H9 (cell line): ENCODE results near the gene LRIT3. TPM values are rescaled to one million over a fixed set of nuclear protein-coding genes. Genes with fewer than 3 reads are reported as not detected.
A peak's percentile ranks its signal among the peaks of the same experiment; 100 is the strongest.

Source experiments
- DNase-seq: peaks from one replicate; pipeline ENCODE4 v3.0.0-alpha.2; 2017
- H2AFZ ChIP-seq: one replicate; pipeline ENCODE4 v1.6.1; 2013; ENCODE audit warnings: mild to moderate bottlenecking, low read length, control low read depth, moderate library complexity
- H2AK5ac ChIP-seq: 2 replicates; pipeline ENCODE4 v1.6.1; 2013; ENCODE audit warnings: low read length, control low read depth, mixed read lengths; ENCODE audit not compliant: insufficient read length
- H2BK120ac ChIP-seq: one replicate; pipeline ENCODE4 v1.6.1; 2013; ENCODE audit warnings: low read depth, mild to moderate bottlenecking, low read length, control low read depth, inconsistent platforms; ENCODE audit not compliant: poor library complexity, severe bottlenecking
- H2BK12ac ChIP-seq: 2 replicates; pipeline ENCODE4 v1.6.1; 2013; ENCODE audit warnings: low read length, control low read depth, mixed read lengths, low read depth; ENCODE audit not compliant: insufficient read length
- H2BK15ac ChIP-seq: 2 replicates; pipeline ENCODE4 v1.6.1; 2013; ENCODE audit warnings: low read depth, low read length, control low read depth
- H2BK20ac ChIP-seq: one replicate; pipeline ENCODE4 v1.6.1; 2013; ENCODE audit warnings: low read depth, mild to moderate bottlenecking, low read length, control low read depth, inconsistent platforms; ENCODE audit not compliant: poor library complexity, severe bottlenecking
- H2BK5ac ChIP-seq: 2 replicates; pipeline ENCODE4 v1.6.1; 2013; ENCODE audit warnings: low read length, control low read depth, mixed read lengths; ENCODE audit not compliant: insufficient read length
- H3K14ac ChIP-seq: 2 replicates; pipeline ENCODE4 v1.6.1; 2013; ENCODE audit warnings: low read length, control low read depth; ENCODE audit not compliant: insufficient read depth
- H3K18ac ChIP-seq: 2 replicates; pipeline ENCODE4 v1.6.1; 2013; ENCODE audit warnings: low read depth, mild to moderate bottlenecking, mixed read lengths, low read length, control low read depth; ENCODE audit not compliant: insufficient read length
- H3K23ac ChIP-seq: 2 replicates; pipeline ENCODE4 v1.6.1; 2013; ENCODE audit warnings: low read length, control low read depth, mixed read lengths, low read depth; ENCODE audit not compliant: insufficient read length
- H3K23me2 ChIP-seq: 2 replicates; pipeline ENCODE4 v1.6.1; 2013; ENCODE audit warnings: low read depth, mild to moderate bottlenecking, mixed read lengths, low read length, control low read depth; ENCODE audit not compliant: insufficient read length, poor library complexity, severe bottlenecking
- H3K27ac ChIP-seq: 2 replicates; pipeline ENCODE4 v1.5.1; 2013; ENCODE audit warnings: low read length, control low read depth, mixed read lengths, low read depth; ENCODE audit not compliant: insufficient read length
- H3K27me3 ChIP-seq: 2 replicates; pipeline ENCODE4 v1.6.1; 2013; ENCODE audit warnings: low read length, control low read depth, inconsistent platforms; ENCODE audit not compliant: insufficient read depth
- H3K4ac ChIP-seq: 2 replicates; pipeline ENCODE4 v1.6.1; 2013; ENCODE audit warnings: low read depth, mild to moderate bottlenecking, control low read depth, inconsistent platforms, low read length, moderate library complexity
- H3K4me1 ChIP-seq: 2 replicates; pipeline ENCODE4 v1.6.1; 2013; ENCODE audit warnings: low read length, control low read depth, inconsistent platforms; ENCODE audit not compliant: insufficient read depth
- H3K4me2 ChIP-seq: 2 replicates; pipeline ENCODE4 v1.6.1; 2013; ENCODE audit warnings: low read length, control low read depth, mixed read lengths; ENCODE audit not compliant: insufficient read length, insufficient read depth
- H3K56ac ChIP-seq: 2 replicates; pipeline ENCODE4 v1.6.1; 2013; ENCODE audit warnings: low read depth, mild to moderate bottlenecking, mixed read lengths, low read length, control low read depth; ENCODE audit not compliant: insufficient read length
- H3K79me1 ChIP-seq: 2 replicates; pipeline ENCODE4 v1.6.1; 2013; ENCODE audit warnings: low read depth, mild to moderate bottlenecking, moderate library complexity, low read length, control low read depth, inconsistent platforms; ENCODE audit not compliant: insufficient read depth, poor library complexity, severe bottlenecking
- H3K79me2 ChIP-seq: 2 replicates; pipeline ENCODE4 v1.6.1; 2013; ENCODE audit warnings: low read length, control low read depth, inconsistent platforms; ENCODE audit not compliant: insufficient read depth
- H3K9ac ChIP-seq: 2 replicates; pipeline ENCODE4 v1.6.1; 2013; ENCODE audit warnings: low read length, control low read depth, mixed read lengths; ENCODE audit not compliant: insufficient read length; ENCODE audit errors: extremely low read depth
- H3K9me3 ChIP-seq: one replicate; pipeline ENCODE4 v1.6.1; 2013; ENCODE audit warnings: low read depth, low read length, inconsistent platforms; ENCODE audit not compliant: control insufficient read depth
- H3T11ph ChIP-seq: one replicate; pipeline ENCODE4 v1.6.1; 2013; ENCODE audit warnings: mild to moderate bottlenecking, low read length, control low read depth, inconsistent platforms
- H4K20me1 ChIP-seq: one replicate; pipeline ENCODE4 v1.6.1; 2013; ENCODE audit not compliant: control insufficient read depth, insufficient read length, insufficient read depth
- H4K5ac ChIP-seq: 2 replicates; pipeline ENCODE4 v1.6.1; 2013; ENCODE audit warnings: low read depth, mild to moderate bottlenecking, mixed read lengths, low read length, control low read depth; ENCODE audit not compliant: insufficient read length
- H4K8ac ChIP-seq: replicated peaks from 2 replicates; pipeline ENCODE4 v1.6.1; 2013; ENCODE audit warnings: low read length, control low read depth, mixed read lengths, low read depth; ENCODE audit not compliant: insufficient read length
- H4K91ac ChIP-seq: 2 replicates; pipeline ENCODE4 v1.6.1; 2013; ENCODE audit warnings: low read depth, mild to moderate bottlenecking, moderate library complexity, mixed read lengths, low read length, control low read depth; ENCODE audit not compliant: insufficient read length
- H3K27ac Mint-ChIP-seq, 3 experiments: 2 replicates in 2 of 3; 3 replicates in 1 of 3; pipeline ENCODE4 v1.8.0; 2020 to 2021; ENCODE audit warnings: mixed read lengths in 3 of 3, mild to moderate bottlenecking in 1 of 3, moderate library complexity in 1 of 3
- H3K27me3 Mint-ChIP-seq: 2 replicates; pipeline ENCODE4 v1.8.0; 2021; ENCODE audit warnings: low read depth, mild to moderate bottlenecking, moderate library complexity, mixed read lengths
- H3K36me3 Mint-ChIP-seq, 3 experiments: 2 replicates in 2 of 3; 3 replicates in 1 of 3; pipeline ENCODE4 v1.8.0; 2020 to 2021; ENCODE audit warnings: low read depth in 3 of 3, mixed read lengths in 3 of 3; ENCODE audit not compliant: insufficient read depth in 1 of 3
- H3K4me1 Mint-ChIP-seq, 2 experiments: 2 replicates each; pipeline ENCODE4 v1.8.0; 2020; ENCODE audit warnings: mixed read lengths in 2 of 2
- H3K4me3 Mint-ChIP-seq, 2 experiments: 2 replicates in 1 of 2; 3 replicates in 1 of 2; pipeline ENCODE4 v1.8.0; 2020 to 2021; ENCODE audit warnings: mild to moderate bottlenecking in 2 of 2, mixed read lengths in 2 of 2, moderate library complexity in 1 of 2
- H3K9me3 Mint-ChIP-seq, 2 experiments: 2 replicates in 1 of 2; 3 replicates in 1 of 2; pipeline ENCODE4 v1.8.0; 2020; ENCODE audit warnings: mild to moderate bottlenecking in 2 of 2, mixed read lengths in 2 of 2, moderate library complexity in 1 of 2
- WGBS: extraction: QIAGEN DNeasy Blood & Tissue Kit; methylation state at CpG from one replicate; pipeline ENCODE4 v1.1.7; 2013; ENCODE audit warnings: missing lambda C conversion rate, low lambda C conversion rate, mixed read lengths; ENCODE audit not compliant: insufficient read length; ENCODE audit errors: extremely low coverage; 5-methylcytosine and 5-hydroxymethylcytosine counted together
- total RNA-seq: library from RNA; stranded (reverse); gene quantifications from 2 replicates; pipeline ENCODE4 v1.2.1, GENCODE V29; 2021
- TF ChIP-seq, protein P1 (sequence below): fragments of 200-600 bp; sonication (generic); conservative IDR thresholded peaks from 3 replicates; pipeline ENCODE4 v1.8.0; 2021; ENCODE audit warnings: antibody characterized with exemption, mild to moderate bottlenecking

LRIT3 gene
- total RNA-seq, 1 experiment from 2014 or later = 0.07 TPM

DNA sequence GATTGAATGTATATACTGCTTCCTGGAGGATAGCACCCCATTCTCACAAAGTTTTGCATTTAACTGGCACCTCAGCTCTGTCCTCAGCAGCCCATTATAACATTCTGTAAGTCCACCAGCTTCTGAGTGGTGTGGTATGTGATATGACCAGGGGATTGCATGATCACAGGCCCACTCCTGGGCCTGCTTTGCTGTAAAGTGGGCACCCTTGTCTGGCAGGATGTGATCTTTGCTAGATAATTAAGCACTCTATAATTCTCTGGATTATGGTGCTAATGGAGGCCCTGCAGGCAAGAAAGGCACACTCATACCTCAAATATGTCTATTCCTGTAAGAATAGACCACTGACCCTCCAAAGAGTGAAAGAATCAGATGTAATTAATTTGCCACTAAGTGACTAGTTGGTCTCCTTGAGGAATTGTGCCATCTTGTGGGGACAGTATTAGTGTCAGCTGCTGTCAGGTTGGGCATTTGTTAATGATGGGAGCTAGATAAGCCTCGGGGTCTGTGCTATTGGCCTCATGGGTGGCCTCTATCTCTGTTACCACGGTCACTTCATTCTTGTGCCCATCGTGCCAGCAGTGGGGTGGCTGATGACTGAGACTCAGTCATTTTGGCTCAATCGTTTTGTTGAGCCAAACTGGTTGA lies 43.9 kb upstream of the LRIT3 start:
- H4K8ac ChIP-seq = no peak overlapping the region
- H3K27ac ChIP-seq = no peak overlapping the region
- no peak overlapping the region for H3K9ac ChIP-seq
- H4K20me1 ChIP-seq = no peaks in the 10 kb centered on the region
- Mint-ChIP-seq H3K36me3 (no peaks in the 10 kb centered on the region), H3K27ac (no peak overlapping the region), H3K4me3 (no peak overlapping the region), H3K9me3 (no peaks in the 10 kb centered on the region), H3K4me1 (no peaks in the 10 kb centered on the region), H3K27me3 (no peaks in the 10 kb centered on the region)
- no peak overlapping the region for H2BK5ac ChIP-seq
- H3K23ac ChIP-seq = no peak overlapping the region
- H3K9me3 ChIP-seq = no peaks in the 10 kb centered on the region
- no peak overlapping the region for H2AK5ac ChIP-seq
- no peak overlapping the region for H3K56ac ChIP-seq
- H2BK20ac ChIP-seq = no peak overlapping the region
- H4K5ac ChIP-seq = no peak overlapping the region
- TF ChIP-seq, protein P1, sequence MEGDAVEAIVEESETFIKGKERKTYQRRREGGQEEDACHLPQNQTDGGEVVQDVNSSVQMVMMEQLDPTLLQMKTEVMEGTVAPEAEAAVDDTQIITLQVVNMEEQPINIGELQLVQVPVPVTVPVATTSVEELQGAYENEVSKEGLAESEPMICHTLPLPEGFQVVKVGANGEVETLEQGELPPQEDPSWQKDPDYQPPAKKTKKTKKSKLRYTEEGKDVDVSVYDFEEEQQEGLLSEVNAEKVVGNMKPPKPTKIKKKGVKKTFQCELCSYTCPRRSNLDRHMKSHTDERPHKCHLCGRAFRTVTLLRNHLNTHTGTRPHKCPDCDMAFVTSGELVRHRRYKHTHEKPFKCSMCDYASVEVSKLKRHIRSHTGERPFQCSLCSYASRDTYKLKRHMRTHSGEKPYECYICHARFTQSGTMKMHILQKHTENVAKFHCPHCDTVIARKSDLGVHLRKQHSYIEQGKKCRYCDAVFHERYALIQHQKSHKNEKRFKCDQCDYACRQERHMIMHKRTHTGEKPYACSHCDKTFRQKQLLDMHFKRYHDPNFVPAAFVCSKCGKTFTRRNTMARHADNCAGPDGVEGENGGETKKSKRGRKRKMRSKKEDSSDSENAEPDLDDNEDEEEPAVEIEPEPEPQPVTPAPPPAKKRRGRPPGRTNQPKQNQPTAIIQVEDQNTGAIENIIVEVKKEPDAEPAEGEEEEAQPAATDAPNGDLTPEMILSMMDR = peak; percentile 67
- no peaks in the 10 kb centered on the region for H3K79me2 ChIP-seq
- no CpG with 5 or more reads among the region's 4 CpGs for WGBS
- H2BK15ac ChIP-seq = no peak overlapping the region
- no peaks in the 10 kb centered on the region for H3K4me1 ChIP-seq
- no peak overlapping the region for H3K4ac ChIP-seq
- H3K18ac ChIP-seq = no peak overlapping the region
- H3K27me3 ChIP-seq = no peaks in the 10 kb centered on the region
- no peak overlapping the region for H3K14ac ChIP-seq
- no peak overlapping the region for H2BK120ac ChIP-seq
- no peak overlapping the region for H2BK12ac ChIP-seq
- H3K79me1 ChIP-seq = no peaks in the 10 kb centered on the region
- H4K91ac ChIP-seq = no peak overlapping the region
- no peaks in the 10 kb centered on the region for H3K23me2 ChIP-seq
- H3K4me2 ChIP-seq = no peak overlapping the region
- DNase-seq = peak; percentile 50
- no peak overlapping the region for H2AFZ ChIP-seq
- no peak overlapping the region for H3T11ph ChIP-seq
